ENCODE data around the gene KANK2. TPM values are rescaled to one million over a fixed set of nuclear protein-coding genes. Genes with fewer than 3 reads are reported as not detected.

Gene KANK2
- total and polyA plus RNA-seq, 2 of the 13 experiments (the other 11 are each of a cell fraction or from before 2014, with no cell fraction given): 5.7 to 12.9 TPM

GRCh38 chr19:11137542-11138384, 59.6 kb downstream of the KANK2 start (continued):
- TF ChIP-seq ZBTB26 (CRISPR knock-in tag; IDR thresholded peaks at IDR 0.05; ENCODE audit: borderline replicate concordance): no peak
- TF ChIP-seq ZNF543 (CRISPR knock-in tag; IDR thresholded peaks at IDR 0.05): no peak
- TF ChIP-seq KAT2B (IDR thresholded peaks at IDR 0.05; ENCODE audit: borderline replicate concordance, low read depth, low read length): no peak
- no peak for TF ChIP-seq MATR3 (CRISPR knock-in tag; IDR thresholded peaks at IDR 0.05)
- no peak for TF ChIP-seq ZBTB21 (CRISPR knock-in tag; IDR thresholded peaks at IDR 0.05)
- peak; percentile 41; the same call in 1 of the 2 replicates for TF ChIP-seq THRA (CRISPR knock-in tag; IDR thresholded peaks at IDR 0.05; ENCODE audit: borderline replicate concordance)
- TF ChIP-seq ZNF567 (CRISPR knock-in tag; IDR thresholded peaks at IDR 0.05; ENCODE audit: borderline replicate concordance): no peak
- no peak for TF ChIP-seq ZNF639 (CRISPR knock-in tag; conservative IDR thresholded peaks at IDR 0.05)
- TF ChIP-seq RELA (CRISPR knock-in tag; IDR thresholded peaks at IDR 0.05): no peak
- no peak; the same call in 1 of the 2 replicates for TF ChIP-seq ZNF274 (CRISPR knock-in tag; IDR thresholded peaks at IDR 0.05)
- no peak for TF ChIP-seq FOXK2 (IDR thresholded peaks at IDR 0.05)
- no peak for TF ChIP-seq ZNF552 (CRISPR knock-in tag; IDR thresholded peaks at IDR 0.05; ENCODE audit: borderline replicate concordance)
- TF ChIP-seq MTF2 (CRISPR knock-in tag; IDR thresholded peaks at IDR 0.05; ENCODE audit: borderline replicate concordance): no peak
- TF ChIP-seq ZNF605 (CRISPR knock-in tag; IDR thresholded peaks at IDR 0.05): peak; percentile 71
- TF ChIP-seq ELF4 (CRISPR knock-in tag; IDR thresholded peaks at IDR 0.05; ENCODE audit: borderline replicate concordance): no peak
- no peak for TF ChIP-seq ZNF296 (CRISPR knock-in tag; conservative IDR thresholded peaks at IDR 0.05)
- no peak for TF ChIP-seq ZNF704 (CRISPR knock-in tag; IDR thresholded peaks at IDR 0.05; ENCODE audit: borderline replicate concordance)
- TF ChIP-seq SPEN (CRISPR knock-in tag; IDR thresholded peaks at IDR 0.05; ENCODE audit: low read depth): no peak
- TF ChIP-seq HMG20B (CRISPR knock-in tag; conservative IDR thresholded peaks at IDR 0.05): 0 out of 2 replicates have a peak, but pooled peaks have one; percentile 14
- TF ChIP-seq ZNF33A (CRISPR knock-in tag; IDR thresholded peaks at IDR 0.05; ENCODE audit: borderline replicate concordance): no peak

Data from HepG2 (cell line).